ENCODE data around the gene ZRANB1.

DNA sequence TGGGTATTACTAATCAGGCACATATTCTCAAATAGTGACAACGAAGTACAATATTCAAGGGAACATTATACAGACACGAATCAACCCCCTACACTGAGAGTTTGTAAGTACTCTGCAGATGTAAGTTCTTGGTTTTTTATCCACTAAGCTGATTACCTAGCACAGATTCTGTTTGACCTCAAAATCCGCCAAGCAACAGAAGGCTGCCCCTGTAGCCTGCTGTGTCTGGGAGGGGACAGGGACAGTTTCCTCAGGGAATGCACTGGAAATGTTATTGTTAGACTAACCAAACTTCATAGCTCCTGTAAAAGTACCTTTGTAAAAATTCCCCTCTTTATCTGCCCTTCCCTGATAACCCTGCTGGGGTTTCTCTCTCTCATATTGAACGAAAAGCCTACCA, 45.2 kb upstream of the ZRANB1 start:
- TF ChIP-seq, protein P1, sequence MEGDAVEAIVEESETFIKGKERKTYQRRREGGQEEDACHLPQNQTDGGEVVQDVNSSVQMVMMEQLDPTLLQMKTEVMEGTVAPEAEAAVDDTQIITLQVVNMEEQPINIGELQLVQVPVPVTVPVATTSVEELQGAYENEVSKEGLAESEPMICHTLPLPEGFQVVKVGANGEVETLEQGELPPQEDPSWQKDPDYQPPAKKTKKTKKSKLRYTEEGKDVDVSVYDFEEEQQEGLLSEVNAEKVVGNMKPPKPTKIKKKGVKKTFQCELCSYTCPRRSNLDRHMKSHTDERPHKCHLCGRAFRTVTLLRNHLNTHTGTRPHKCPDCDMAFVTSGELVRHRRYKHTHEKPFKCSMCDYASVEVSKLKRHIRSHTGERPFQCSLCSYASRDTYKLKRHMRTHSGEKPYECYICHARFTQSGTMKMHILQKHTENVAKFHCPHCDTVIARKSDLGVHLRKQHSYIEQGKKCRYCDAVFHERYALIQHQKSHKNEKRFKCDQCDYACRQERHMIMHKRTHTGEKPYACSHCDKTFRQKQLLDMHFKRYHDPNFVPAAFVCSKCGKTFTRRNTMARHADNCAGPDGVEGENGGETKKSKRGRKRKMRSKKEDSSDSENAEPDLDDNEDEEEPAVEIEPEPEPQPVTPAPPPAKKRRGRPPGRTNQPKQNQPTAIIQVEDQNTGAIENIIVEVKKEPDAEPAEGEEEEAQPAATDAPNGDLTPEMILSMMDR (IDR thresholded peaks at IDR 0.05; ENCODE audit: insufficient read depth, low read length, poor library complexity, severe bottlenecking) = no peak
- no peak for TF ChIP-seq EZH2phosphoT487 (conservative IDR thresholded peaks at IDR 0.05; ENCODE audit: low read length)

Data from SU-DHL-6 (cell line).